GM15510 (cell line): Measurements from ENCODE around the gene FKRP.

Experiments
- POLR2A ChIP-seq: IDR thresholded peaks from 3 replicates; pipeline ENCODE4 v1.6.1; 2011; ENCODE audit warnings: borderline replicate concordance; ENCODE audit not compliant: insufficient read length; ENCODE audit errors: extremely low read depth

Gene FKRP, protein sequence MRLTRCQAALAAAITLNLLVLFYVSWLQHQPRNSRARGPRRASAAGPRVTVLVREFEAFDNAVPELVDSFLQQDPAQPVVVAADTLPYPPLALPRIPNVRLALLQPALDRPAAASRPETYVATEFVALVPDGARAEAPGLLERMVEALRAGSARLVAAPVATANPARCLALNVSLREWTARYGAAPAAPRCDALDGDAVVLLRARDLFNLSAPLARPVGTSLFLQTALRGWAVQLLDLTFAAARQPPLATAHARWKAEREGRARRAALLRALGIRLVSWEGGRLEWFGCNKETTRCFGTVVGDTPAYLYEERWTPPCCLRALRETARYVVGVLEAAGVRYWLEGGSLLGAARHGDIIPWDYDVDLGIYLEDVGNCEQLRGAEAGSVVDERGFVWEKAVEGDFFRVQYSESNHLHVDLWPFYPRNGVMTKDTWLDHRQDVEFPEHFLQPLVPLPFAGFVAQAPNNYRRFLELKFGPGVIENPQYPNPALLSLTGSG

DNA sequence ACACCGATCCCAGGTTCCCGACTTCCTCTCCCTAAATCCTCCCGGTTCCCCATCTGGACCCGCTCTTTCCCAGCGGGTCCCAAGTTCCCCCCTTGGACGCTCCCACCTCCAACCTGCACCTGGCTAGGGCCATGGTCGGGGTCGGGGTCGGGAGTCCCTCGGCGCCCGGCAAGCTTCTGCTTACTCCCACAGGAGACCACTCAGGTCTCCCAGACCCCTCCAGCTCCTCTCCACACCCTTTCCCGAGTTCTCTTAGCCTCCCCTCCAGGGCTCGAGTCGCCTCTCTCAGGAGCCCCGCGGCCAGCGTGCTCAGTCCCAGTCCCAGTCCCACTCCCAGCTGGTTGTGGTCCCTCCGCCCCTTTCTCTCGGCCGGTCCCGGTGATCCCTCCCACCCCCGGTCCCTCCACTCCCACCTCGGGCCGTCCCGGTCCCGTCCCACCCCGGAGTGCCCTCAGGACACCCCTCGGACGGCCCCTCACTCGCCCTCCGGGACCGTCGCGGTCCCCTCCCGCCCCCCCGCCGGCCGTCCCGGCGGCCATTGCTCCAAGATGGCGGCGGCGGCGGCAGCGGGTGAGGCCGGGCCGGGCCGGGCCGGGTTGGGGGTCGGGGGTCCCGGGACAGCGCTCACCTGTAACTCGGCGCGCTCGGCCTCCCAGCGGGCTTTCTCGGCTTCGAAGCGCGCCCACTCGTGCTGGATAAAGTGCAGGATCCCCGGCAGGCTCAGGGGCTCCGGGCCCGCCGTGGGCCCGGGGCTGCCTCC is at the start of gene FKRP:
Gene FKRP (plus strand): TSS at position 537 of the 760 bp plus-strand sequence. CDS start 9,394 bp downstream, outside the sequence.
- TF ChIP-seq POLR2A: no peak

DNA sequence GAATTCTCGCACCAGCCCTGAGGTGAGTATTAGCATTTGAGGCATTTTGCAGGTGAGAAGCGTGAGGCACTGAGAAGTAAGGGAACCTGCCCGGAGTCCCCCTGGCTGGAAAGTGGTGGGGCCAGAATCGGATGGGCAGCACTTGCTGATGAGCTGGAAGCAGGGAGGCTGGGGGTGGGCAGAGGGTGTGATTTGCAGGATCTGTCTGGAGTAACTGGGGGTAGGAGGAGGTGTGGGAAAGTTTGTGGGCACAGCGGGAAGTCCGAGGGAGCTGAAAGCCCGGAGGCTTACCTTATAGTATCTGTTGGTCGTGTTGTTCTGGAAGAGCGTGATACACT is 49.0 kb upstream of the FKRP start:
- no peak for TF ChIP-seq POLR2A

DNA sequence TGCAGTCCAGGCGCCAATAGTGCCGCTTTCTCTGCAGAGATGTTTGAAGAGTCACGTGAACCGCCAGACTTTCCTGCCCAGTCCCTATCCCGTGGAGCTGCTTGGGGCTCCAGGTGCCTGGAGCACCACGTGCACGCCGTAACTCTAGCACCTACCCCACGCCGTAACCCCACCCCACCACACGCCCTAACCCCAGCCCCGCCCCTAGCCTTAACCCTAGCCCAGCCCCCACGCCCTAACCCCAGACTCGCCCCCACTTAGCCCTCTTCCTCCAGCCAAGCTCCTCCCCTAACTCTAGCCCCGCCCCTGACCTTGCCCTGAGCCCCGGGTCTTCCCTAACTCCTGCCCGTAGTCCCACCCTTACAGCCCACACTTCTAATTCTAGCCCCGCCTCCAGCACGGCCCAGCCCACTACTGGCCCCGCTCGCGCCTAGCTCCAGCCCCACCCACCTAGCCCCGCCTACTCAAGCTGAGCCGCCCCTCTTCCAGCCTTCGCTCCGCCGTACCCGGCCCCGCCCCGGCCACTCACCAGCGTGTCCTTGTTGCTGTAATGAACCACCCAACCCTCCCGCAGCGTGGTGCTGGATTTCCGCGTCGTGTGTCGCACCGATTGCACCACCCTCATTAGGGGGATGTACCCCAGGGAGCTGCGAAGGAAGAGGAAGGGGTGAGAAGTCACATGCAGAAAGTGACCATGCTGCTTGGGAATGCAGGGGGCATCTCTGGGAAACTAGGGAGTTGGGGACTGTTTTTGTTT is 48.5 kb upstream of the FKRP start:
- no peak for TF ChIP-seq POLR2A

DNA sequence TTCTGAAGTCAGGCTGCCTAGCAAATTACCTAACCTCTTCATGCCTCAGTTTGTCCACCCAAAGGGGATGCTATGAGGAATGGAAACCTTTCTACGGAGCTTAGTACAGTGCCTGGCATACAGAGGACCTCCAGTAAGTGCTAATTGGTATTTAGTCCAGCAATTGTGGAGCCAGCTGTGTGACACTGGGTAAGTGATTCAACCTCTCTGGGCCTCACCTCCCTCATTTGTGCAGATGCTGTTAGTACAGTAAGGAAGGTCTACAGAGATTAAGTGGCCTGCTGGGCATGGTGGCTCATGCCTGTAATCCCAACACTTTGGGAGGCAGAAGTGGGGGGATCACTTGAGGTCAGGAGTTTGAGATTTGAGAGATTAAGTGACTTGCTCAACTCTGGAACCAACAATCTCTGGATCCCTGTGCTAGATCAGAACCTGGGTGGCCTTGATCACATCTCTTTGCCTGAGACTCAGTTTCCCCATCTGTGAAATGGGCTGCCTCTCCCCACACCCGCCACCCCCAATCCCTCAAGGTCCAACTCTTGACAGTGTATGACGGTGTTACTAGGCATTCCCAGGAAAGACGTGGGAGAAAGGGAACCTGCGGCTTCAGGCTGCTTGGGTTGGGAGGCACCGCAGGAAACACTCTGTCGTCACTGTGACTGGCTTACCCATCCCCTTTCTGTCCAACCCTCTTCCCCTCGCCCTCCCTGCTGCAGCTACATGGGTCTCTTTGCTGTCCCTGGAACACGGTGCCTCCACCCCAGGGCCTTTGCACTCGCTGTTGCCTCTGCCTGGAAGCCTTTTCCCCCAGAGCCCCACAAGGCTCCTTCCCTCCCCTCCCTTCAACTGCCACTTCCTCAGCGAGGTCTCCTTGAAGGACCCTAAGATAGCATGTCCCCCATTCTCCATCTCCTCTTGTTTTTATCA is 47.2 kb upstream of the FKRP start:
- TF ChIP-seq POLR2A: no peak

DNA sequence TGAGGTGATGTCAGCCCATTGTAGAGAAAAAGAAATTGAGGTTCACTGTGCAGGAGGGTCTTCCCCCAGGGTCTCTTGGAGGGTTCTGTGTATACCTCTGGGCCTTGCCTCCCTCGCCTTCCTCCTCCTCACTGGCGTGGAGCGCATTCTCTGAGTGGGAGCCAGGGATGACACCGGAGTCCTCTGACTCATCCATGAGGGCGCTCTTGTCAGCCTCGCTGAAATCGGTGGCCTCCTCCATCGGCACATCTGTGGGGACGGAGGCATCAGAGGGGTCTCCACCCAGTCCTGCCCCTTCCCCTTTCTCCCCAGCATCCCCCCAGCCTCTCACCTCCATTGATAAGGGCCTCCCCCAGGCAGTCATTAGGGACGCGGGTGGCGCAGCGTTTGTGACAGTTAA is 45.2 kb upstream of the FKRP start:
- no peak for TF ChIP-seq POLR2A

DNA sequence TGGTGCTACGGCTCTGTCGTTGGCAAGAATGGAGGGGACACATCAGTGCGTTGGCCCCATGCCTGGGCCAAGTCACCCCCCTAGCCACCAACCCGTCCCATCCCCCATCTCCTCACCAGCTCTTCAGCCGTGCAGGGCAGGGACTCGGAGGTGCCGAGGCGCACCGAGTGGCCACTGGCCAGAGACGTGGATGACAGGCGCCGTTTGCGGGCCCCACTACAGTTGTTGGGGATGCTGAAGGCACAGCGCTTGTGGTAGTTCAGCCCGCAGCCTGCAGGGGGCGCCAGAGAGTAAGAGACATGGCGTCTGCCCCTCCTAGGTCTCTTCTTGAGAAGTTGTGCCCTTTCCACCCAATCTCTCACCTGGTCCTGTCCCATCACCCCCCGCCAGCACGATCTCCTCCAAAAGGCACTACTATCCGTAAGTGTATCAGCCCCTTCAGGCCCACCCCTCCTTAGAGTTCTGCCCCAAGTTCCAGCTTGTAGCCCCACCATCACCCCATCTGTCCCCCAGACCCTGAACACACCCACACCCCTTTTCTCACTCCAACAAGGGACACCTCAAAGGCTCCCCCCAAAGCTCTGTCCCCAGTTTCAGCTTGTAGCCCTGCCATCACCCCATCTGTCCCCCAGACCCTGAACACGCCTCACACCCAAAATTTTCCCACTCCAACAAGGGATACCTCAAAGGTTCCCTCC is 41.3 kb upstream of the FKRP start:
- no peak for TF ChIP-seq POLR2A

DNA sequence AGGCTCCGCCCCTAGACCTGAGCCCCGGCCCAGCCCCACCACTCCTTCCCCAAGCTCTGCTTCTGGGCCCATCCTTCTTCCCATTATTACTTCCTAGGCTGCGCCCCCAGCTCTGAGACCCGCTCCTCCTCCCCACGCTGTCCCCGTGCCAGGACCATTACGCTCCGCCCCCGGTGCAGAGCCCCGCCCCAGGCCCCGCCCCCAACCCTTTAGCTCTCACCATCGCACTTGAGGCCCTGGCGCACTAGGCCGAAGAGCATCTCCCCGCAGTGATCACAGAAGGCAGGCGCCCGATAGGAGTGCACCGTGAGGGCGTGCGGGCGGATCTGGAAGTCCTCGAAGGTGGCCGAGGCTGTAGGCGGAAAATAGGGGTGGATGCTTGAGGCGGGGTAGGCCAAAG is 35.2 kb upstream of the FKRP start:
- TF ChIP-seq POLR2A: no peak

DNA sequence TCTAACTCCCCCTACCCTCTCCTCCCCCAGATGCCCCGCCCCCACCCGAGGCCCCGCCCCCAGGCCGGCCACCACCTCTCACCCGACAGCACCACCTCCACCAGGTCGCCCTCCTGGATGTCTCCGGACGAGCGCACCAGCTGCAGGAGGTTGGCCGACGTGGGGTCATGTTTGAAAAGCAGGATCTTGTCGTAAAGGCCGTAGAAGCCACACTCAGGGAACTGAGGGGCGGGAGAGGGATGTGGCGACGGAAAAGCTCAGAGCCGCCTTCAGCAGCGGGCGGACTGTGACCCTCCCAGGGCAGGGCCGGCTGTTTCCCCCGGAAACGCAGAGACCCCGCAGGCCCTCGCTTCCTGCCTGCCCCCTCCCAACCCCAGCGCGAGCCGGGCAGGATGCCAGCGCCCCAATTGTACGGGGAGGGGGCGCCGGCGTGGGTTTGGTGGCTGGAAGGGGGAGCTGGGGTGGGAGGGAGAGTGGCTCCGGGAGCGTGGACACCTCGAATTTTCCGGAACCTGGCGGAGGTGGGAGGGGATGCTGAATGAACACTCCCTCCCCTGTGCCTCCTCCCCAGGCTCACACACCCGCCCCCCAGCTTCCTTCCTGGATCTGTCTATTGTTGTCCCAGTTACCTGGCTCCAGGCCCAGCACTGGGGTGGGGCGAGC is 31.9 kb upstream of the FKRP start:
- peak; percentile 35 for TF ChIP-seq POLR2A

DNA sequence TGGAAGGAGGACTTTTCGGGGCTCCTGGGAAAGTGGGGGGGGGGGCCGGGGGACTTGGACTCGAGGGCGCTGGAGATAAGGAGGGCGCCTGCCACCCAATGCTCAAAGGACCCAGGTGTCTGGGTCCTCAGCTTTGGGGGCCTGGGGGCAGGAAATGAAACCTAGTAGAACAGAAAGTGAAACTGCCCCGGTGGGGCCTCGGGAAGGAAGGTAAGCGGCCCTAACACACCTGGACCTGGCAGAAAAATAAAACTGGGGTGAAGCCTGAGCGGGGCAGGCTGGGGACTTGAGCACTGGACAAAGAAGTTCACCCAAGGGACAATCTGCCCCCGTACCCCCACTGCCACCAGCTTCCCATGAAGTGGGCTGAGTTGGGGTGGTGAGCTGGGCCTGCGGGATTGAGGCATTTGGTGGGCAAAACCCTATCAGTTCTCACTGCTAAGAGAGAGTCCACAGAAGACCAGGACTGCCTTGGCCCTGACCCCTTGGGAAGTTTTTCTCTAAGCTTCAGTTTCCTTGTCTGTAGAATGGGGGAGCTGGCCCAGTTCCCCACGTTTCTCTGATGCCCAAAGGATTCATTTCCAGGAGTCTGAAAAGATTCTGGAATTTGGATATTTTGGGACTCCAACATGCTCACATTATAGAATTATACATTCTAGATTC is 31.3 kb upstream of the FKRP start:
- peak; percentile 33 for TF ChIP-seq POLR2A

DNA sequence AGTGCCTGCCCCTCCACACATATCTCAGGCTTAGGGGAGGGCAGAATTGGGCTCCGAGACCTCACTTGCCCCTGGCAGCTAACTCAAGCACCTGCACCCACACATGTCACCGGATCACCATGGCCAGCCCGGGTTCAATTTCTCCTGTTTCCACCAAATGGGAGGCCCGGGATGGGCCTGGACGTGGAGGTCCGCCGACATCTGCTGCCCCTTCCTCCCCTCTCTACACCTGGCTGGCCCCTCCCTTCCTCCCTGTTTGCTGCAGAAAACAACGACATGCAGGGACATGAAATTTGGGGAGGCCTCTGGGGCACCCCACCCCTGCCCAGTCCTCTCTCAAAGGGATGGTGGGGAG is 30.3 kb upstream of the FKRP start:
- no peak for TF ChIP-seq POLR2A

DNA sequence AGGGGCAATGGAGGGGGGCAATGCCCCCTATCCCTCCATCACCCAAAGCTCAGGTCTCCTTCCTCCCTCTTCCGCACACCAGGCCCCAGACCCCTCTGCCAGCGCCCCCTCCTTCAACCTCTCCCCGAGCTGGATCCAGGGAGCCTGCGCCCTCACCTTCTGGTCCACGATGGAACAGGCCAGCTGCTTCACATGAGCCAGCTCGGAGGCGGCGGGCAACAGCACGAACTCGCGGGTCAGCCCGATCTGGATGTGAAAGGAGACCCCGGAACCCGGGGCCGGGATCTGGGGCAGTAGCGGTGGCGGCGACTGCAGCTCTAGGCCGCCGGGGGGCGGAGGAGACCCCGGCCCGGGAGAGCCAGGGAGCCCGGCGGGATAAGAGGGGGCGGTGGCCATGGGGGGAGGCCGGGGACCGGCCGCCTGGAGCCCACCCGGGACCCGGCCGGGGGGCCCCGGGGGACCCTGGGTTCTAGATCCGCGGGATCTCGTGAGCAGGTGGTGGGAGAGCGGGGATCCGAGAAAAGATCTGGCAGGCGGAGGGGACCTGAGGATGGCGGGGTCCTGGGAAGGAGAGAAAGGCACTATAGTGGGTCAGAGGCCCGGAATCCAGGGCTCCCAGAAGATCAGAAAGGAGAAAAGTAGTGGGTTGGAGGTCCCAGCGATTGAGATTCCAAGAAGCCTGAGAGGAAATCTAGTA is 29.7 kb upstream of the FKRP start:
- TF ChIP-seq POLR2A: peak; percentile 18

DNA sequence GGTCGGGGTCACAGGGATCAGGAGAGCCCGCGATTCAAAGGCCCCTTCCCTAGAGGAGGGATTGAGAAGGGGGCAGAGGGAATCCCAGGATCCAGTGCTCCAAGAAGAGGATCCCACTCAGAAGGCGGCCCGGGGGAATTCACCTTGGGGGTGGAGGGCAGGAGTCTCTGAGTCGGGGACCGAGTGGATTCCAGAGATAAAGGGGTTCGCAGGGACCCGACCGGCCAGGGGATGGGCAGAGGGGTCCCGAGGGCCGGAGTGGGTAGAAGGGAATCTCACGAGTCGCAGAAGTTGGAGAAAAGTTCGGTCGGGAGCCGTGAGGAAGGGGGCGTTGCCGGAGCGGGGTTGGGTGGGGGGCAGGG is 29.2 kb upstream of the FKRP start:
- no peak for TF ChIP-seq POLR2A

DNA sequence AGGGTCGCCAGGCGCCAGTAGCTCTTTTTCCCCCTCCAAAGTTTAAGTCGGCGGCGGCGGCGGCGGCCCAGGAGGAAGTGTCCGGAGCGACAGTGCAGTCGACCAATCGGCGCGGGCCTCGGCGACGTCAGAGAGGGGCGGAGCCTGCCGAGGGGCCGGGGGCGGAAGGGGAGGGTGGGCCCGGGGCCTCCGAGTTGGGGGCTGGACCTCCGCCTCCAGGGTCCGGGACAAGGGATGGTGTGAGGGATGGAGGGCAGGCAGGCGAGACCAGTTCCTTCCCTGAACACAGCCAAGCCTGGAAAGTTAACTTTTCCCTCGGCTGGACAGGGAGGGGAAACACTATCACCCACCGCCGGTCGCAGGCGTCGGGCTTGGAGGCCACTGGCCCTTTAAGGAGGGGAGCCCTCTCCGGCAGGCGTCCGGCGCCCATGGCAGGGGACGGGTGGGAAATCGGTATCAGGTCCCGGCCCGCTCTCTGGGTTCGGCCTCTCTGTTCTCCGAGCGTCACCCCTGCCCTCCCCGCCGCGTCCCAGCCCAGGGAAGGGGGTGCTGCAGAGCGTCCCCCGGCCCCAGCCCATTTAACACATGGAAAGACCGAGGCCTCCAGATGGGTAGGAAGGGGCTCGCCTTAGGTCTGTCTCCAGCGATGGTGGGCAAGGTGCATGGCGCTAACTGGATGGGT is 28.7 kb upstream of the FKRP start, which contains the start of gene PRKD2:
Gene PRKD2 (minus strand): TSS at position 81 of the 682 bp plus-strand sequence. CDS start 744 bp downstream, outside the sequence.
- TF ChIP-seq POLR2A: peak; percentile 59
